ENCODE results near the gene NCEH1. TPM values are rescaled to one million over a fixed set of nuclear protein-coding genes. Genes with fewer than 3 reads are reported as not detected.

The NCEH1 gene
- total RNA-seq, 1 donor from 2014 or later: 6.6 TPM

GRCh38 chr3:172592898-172593669, 117.8 kb downstream of the NCEH1 start:
- H3K27me3 Mint-ChIP-seq (ENCODE audit: unreplicated experiment): peaks cover 8% of the 10 kb centered on the region
- H3K27ac Mint-ChIP-seq (ENCODE audit: unreplicated experiment): no peak overlapping the region
- DNase-seq (ENCODE audit: low spot score): no peak
- H3K9me3 Mint-ChIP-seq (ENCODE audit: unreplicated experiment): no peaks in the 10 kb centered on the region
- H3K4me1 Mint-ChIP-seq (ENCODE audit: unreplicated experiment): peaks cover 17% of the 10 kb centered on the region
- H3K4me3 Mint-ChIP-seq (ENCODE audit: unreplicated experiment): no peak overlapping the region
- no peaks in the 10 kb centered on the region for H3K36me3 Mint-ChIP-seq (ENCODE audit: low read depth, unreplicated experiment)
- TF ChIP-seq CTCF (IDR thresholded peaks at IDR 0.05; ENCODE audit: unreplicated experiment): no peak

- Mint-ChIP-seq H3K4me1 (ENCODE audit: unreplicated experiment) (peaks cover 17% of the 10 kb centered on the region), H3K27ac (ENCODE audit: unreplicated experiment) (no peak overlapping the region), H3K4me3 (ENCODE audit: unreplicated experiment) (no peak overlapping the region), H3K9me3 (ENCODE audit: unreplicated experiment) (no peaks in the 10 kb centered on the region), H3K36me3 (ENCODE audit: low read depth, unreplicated experiment) (no peaks in the 10 kb centered on the region), H3K27me3 (ENCODE audit: unreplicated experiment) (peaks cover 8% of the 10 kb centered on the region)
- no peak for TF ChIP-seq CTCF (IDR thresholded peaks at IDR 0.05; ENCODE audit: unreplicated experiment)
- DNase-seq (ENCODE audit: low spot score): no peak
These were observed 118.7 kb downstream of the NCEH1 start for GRCh38 chr3:172591876-172592771.

- H3K9me3 Mint-ChIP-seq (ENCODE audit: unreplicated experiment): no peaks in the 10 kb centered on the region
- H3K36me3 Mint-ChIP-seq (ENCODE audit: low read depth, unreplicated experiment): no peaks in the 10 kb centered on the region
- no peak for TF ChIP-seq CTCF (IDR thresholded peaks at IDR 0.05; ENCODE audit: unreplicated experiment)
- H3K4me3 Mint-ChIP-seq (ENCODE audit: unreplicated experiment): no peak overlapping the region
- peaks cover 14% of the 10 kb centered on the region for H3K4me1 Mint-ChIP-seq (ENCODE audit: unreplicated experiment)
- peaks cover 8% of the 10 kb centered on the region for H3K27me3 Mint-ChIP-seq (ENCODE audit: unreplicated experiment)
- no peak for DNase-seq (ENCODE audit: low spot score)
- no peak overlapping the region for H3K27ac Mint-ChIP-seq (ENCODE audit: unreplicated experiment)
These were observed 119.7 kb downstream of the NCEH1 start for GRCh38 chr3:172591125-172591605.

GRCh38 chr3:172586436-172586835, 124.4 kb downstream of the NCEH1 start:
- H3K9me3 Mint-ChIP-seq (ENCODE audit: unreplicated experiment): no peaks in the 10 kb centered on the region
- no peak overlapping the region for H3K4me3 Mint-ChIP-seq (ENCODE audit: unreplicated experiment)
- H3K4me1 Mint-ChIP-seq (ENCODE audit: unreplicated experiment): peaks cover 10% of the 10 kb centered on the region
- no peak overlapping the region for H3K27ac Mint-ChIP-seq (ENCODE audit: unreplicated experiment)
- H3K36me3 Mint-ChIP-seq (ENCODE audit: low read depth, unreplicated experiment): no peaks in the 10 kb centered on the region
- TF ChIP-seq CTCF (IDR thresholded peaks at IDR 0.05; ENCODE audit: unreplicated experiment): no peak
- no peak for DNase-seq (ENCODE audit: low spot score)
- peaks cover 3% of the 10 kb centered on the region for H3K27me3 Mint-ChIP-seq (ENCODE audit: unreplicated experiment)
